ENCODE measurements around the gene C1GALT1.

GRCh38 chr7:7175075-7175695 lies 7.2 kb upstream of the C1GALT1 start:
- TF ChIP-seq CTCF (IDR thresholded peaks at IDR 0.05) (no peak), POLR2A (IDR thresholded peaks at IDR 0.05) (no peak), POLR2AphosphoS5 (IDR thresholded peaks at IDR 0.05) (no peak)
